ENCODE data around the gene JAKMIP1.
"Not testable (repeated sequence)": the region's sequence is repeated elsewhere in the genome, so short reads cannot be mapped to it uniquely, and the experiment has no call there.

Gene JAKMIP1

DNA sequence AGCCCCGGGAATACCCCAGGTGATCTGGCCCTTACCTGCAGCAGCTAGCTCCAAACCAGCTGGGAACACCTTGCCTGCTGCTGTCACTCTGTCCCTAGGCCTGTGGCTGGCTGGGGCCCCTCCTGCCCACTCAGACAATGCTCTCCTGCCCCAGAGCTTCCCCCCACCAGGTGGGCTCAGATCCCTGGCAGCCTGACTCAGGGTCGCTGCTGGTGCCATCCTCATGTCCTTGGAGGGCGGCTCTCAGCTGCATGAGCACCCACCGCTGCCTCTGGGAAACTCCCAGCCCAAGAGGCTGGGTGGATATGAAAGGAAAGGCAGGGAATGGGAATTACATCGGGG, 197.9 kb downstream of the JAKMIP1 start:
- no peak for DNase-seq

DNA sequence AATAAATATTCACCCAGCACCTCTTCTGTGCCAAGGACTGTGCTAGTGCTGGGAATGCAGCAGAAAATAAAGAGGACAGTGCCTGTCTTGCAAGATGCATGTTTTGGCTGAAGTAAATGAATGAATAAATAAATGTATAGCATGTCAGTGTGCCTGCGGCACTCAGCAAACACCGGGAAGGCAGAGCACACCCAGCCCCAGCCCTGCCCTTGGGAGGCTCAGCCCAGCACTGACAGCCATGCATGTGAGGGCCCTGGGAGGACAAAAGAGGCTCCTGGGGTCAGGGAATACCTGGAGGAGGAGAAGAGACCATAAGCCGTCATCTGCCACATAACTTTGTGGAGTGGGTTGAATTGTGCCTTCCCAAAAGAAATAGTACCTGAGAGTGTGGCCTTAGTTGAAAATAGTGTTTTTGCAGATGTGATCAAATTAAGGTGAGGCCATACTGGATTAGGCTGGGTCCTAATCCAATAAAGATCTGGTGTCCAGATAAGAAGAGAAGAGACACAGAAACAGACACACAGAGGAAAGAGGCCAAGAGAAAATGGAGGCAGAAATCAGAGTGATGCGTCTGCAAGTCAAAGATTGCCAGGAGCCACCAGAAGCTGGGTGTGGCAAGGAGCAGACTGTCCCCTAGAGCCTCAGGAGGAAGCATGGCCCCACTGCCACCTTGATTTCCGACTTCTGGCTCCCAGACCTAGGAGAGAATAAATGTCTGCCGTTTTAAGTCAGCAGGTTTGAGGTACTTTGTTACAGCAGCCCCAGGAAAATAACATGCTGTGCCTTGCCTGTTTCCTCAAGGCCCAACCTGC, 198.5 kb downstream of the JAKMIP1 start:
- DNase-seq = no peak

DNA sequence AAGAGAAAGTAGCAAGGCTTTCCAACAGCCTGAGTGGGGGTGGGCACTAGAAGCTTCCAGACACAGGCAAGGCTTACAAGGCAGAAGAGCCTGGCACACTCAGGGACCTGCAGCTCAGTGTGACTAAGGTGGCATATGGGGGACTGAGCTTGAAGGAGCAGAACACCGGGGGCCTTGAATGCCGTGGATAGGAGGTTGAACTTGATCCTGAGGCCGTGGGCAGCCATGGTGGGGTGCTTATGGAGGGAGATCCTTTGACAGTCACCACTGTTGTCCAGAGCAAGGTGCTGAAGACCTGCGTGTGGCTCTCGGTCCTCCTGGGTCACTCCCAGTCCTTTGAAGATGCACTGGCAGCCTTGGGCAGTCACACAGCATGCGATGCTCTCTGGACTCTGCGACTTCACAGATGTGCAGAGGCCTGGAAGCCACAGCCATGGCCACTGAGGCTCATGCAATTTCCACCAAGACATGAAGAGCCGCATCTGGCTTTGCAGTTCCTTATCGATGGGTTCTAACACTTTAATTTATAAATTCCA, 200.5 kb downstream of the JAKMIP1 start:
- DNase-seq = no peak

DNA sequence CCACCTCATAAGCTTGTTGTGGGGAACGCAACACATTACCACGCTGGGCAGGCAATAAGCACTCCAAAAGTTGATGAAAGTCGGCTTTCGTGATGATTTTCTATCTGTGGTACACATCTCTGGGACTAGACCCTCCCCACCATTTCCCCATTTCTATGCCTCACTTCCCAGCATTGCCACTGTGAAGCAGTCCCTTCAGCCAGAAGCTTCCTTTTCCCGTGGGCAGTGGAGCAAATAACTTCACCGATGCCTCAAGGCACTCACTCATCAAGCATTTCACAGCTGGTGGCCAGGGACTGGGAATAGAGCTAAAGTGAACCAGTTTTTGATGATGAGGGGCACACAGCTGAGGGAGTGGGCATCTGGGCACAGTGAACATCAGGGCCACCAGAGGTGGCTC, 201.0 kb downstream of the JAKMIP1 start:
- DNase-seq = no peak

DNA sequence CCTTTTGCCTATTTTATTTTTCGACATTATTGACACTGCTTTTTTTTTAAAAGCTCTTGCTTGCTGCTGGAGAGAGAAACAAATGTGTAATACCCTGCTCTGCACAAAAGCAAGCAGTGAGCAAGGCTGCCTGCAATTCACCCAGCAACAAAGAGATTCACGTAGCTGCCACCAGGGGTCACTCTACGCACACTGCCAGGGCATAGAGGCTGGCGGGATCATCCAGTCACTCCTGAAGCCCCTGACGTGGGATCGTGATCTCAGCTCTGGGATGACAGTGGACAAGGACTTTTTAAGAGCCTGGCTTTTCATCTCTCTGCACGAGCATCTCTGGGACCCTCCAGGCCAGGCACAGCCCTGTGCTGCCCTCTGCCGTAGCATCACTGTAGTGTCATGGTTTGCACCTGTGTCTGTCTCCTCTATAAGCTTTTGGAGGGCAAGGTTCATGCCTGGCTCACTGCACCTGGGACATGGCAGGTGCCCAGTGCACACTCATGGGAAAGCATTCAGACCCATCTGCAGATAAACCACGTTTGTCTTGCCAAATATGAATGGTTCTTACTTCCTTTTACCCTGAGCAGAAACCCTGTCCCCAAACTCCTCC, 201.9 kb downstream of the JAKMIP1 start:
- DNase-seq = no peak

DNA sequence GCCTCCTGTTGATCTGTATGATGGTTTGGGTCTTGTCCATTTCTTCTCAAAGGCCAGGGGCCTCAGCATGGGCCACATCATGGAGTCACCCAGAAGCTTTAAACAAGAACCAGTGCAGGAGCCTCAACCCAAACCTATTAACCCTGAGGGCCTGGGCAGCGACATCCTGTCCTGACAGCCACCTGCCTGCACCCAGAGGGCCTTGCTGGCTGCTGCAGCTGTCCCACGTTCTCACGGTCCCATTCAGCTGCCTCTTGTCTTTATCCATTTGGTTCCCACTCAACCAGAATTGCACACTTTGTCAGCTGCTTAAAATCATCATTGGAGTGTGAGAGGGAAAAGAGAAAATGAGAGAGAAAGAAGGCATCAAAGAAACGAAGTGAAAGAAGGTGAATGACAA, 203.7 kb downstream of the JAKMIP1 start:
- DNase-seq = no peak

DNA sequence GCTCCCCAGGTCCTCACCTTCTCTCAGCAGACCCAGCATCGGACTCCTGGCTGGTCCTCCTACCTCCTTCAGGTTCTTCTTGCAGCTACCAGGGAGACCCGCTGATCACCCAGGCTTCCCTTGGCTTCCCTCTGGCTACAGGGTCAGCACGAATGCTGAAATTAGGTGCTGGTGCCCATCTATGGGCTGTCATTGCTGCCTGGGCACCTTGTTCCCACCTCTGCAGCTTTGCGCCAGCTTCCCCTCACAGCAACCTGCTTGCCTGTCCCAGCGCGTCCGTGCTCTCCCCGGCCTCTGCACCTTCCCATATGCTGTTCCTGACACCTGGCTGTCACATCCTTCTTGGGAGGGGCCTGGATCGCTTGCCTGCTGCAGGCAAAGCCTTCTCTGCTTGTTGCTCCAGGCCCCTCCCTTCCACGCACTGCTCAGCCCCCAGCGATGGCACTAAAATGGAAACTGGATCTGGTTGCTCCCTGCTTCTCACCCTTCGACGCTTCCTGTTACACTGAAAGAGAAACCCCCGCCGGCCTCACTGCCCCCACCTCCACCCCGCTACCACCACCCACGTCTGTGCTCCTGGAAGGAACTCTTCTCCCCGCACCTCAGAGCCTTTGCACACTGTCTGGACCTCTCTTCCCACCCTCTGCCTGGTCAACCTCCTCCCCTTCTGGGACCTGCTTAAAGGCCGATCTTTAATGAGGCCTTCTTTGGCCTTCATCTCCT, 204.3 kb downstream of the JAKMIP1 start:
- DNase-seq = no peak

DNA sequence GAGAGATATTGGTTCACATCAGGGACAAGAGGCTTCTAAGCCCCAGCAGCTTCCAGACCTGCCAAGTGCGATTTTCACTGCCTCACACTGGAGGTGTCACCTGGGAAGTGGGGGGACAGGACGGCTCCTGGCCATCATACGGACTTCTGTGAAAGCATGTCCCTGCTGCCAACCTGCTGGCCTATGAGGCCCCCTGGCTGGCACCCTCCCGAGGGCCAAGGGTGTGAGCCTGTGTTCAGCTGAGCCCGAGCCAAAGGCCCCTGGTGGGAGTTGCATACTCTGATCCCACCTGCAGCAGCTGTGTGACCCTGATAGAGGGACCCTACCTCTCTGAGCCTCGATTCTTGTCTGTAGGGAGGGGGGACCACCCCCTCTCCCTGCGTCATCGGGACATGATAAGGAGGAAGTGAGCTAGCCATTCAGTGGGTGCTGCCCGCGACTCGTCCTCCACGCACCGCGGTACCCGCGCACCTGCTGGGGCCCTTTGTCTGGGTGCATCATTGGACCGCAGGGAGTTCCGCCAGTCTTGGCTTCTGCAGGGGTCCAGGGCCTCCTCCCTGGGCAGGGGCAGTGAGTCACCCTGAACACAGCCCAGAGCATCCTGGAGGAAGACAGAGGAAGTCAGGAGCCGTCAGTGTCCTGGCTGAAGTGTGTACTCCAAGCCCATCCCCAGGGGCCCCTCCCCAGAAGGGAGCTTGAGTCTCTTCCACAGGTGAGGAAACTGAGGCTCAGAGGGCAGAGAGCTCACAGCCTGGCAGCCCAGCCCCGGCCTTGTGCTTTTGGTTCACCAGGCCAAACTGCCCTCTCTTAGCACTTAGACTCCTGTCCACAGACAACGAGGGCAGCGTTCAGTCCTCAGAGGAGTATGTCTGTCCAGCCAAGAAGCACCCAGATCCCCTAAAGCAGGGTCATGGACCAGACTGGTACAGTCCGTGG, 206.2 kb downstream of the JAKMIP1 start:
- DNase-seq = no peak

DNA sequence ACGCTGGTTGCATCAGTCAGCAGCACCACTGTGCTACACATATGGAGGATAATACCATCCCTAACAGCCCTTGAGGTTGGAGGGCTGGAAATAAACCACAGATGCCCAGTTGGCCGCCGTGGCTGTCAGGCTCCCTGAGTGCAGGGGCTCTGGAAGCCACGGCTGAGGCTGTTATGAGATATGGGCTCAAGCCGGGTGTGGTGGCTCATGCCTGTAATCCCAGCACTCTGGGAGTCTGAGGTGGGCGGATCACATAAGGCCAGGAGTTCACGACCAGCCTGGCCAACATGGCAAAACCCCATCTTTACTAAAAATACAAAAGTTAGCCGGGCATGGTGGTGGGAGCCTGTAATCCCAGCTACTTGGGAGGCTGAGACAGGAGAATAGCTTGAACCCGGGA, 207.0 kb downstream of the JAKMIP1 start:
- not testable (repeated sequence) for DNase-seq

DNA sequence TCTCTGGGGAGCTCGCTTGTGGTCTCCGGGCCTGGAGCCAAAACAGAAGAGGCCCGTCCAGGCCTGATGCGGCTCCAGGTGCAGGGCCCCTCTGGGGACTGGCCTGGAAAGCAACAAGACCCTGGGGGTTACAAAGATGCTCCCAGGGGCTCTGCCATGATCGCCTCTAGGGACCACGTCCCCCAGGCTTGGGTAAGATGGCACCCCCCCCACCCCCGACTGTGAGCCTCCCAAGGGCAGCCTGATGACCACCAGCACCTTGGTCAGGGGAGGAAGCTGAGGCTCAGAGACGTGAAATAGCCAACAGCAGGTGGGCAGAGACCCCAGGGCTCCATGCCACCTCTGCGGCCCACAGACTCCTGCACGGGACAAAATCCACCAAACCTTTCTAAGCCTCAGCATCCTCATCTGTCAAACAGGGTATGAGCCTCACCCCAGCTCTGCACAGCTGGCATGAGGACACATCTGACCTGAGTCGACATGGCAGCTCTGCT, 207.5 kb downstream of the JAKMIP1 start:
- no peak for DNase-seq

DNA sequence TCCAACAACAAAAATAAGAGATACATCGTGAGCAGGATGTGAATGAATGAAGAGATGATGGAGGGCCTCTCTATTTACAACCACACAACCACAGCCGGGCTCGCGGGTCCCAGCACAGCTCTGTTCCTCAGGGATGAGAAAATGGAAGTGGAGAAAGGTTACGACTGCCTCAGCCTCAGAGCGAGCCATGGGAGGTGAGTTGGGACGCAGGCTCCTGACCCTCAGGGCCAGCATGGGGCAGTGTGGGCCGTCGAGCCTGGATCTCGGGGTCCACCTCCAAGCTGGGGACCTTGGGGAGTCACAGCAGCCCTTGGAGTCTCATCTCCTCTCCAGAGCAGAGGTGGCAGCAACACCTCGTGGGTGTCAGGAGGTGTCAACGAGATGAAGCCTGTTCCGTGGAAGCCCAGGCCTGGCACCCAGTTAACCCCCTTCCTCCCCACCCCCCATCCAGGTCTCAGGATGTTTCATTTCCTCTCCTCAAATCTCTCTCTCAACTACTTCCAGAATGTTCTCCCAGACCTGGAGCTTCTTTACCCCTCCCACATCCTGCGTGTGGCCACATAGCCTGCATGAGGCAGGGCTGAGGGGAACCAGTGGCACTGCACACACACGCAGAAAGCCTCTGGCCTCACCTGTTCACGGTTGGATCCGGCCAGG, 208.1 kb downstream of the JAKMIP1 start:
- no peak for DNase-seq

DNA sequence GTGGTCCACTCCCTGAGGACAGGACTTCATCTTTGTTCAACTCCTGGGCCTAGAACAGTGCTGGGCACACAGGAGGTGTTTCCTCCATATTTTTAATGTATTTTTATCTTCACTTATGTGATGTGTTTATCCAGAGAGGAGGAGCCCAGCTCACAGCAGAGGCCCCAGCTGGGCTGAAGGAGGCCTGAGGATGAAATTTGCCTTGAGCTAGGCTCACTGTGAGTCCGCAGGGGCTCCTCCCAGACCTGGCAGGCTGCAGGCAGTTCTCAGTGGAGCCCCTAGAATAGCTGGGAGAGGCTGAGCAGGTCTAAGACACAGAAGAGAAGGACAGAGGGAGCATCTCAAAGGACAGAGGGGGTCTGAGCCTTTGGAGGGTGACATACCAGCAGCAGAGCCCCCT, 208.9 kb downstream of the JAKMIP1 start:
- DNase-seq = no peak

DNA sequence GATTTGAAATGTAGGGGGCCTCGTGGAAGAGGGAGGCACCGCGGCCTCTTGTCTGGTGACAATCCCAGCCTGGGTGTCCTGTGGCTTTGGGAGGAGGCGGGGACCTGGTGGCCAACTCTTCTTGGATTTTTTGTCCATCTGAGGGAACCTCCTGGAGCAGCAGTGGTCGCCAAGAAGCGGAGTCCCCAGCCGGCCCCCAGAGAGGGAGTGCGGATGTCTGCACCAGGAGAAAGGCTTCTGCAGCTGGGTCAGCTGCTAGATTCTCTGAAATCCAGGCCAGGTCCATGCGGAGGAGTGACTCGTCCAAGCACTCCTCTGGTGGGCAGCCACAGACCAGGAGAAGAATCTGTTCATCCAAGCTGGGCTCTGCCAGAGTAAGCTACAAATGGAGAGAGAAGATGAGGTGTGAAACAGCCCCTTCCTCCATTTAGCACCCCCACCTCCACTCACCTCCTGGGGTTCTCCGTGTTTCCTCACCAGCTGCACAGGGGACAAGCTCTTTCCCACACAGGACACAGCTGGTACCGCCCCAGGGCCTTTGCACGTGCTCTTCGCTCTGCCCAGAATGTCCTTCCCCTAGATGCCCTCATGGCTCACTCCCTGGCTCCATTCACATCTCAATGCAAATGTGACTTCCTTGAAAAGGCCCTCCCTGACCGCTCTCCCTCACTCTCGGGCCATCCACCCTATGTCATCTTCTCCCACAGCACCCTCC, 209.7 kb downstream of the JAKMIP1 start:
- DNase-seq = no peak

DNA sequence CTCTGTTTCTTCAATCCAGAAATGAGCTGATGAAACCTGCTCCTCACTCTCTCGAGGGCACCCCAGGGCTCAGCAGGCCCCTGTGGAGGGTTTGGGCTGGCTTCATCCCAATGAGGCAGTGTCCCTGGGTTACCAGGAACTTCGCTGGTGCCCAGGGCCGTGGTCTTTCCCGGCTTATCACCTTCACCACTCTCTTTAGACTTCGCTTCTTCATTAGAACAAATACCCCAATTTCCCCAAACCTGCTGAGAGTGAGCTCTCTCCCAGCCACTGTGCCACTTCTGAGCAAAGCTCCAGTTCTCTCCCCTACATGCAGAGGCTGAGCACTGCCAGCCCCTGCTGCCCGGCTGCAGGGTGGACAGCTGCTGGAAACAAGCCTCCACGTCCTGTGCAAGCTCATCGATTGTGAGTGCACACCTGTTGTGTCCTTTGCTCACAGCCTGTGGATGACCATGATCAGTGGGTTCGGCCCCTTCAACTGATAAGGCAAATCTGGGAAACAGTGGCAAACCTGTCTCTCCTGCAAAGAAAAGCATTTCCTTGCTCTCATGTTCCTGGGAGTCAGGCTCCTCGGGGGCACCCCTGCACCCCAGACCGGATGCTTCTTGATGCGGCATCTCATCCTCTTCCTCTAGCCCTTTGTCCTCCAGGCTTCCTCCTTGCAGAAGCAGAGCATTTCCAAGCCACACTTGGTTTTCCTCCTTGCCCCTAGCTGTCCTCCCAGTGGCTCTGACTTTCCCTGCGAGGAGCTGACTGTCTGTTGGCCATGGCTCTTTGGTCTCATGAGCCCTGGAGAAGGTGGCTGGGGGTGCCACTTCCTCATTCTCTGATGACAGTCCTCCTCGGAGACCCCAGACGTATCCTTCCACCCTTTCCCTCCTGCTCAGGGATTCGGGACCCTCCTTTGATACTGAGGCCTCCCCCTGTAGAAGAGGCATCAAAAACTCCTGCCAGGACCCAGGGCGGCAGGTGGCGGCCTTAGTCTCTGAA, 210.8 kb downstream of the JAKMIP1 start:
- no peak for DNase-seq

DNA sequence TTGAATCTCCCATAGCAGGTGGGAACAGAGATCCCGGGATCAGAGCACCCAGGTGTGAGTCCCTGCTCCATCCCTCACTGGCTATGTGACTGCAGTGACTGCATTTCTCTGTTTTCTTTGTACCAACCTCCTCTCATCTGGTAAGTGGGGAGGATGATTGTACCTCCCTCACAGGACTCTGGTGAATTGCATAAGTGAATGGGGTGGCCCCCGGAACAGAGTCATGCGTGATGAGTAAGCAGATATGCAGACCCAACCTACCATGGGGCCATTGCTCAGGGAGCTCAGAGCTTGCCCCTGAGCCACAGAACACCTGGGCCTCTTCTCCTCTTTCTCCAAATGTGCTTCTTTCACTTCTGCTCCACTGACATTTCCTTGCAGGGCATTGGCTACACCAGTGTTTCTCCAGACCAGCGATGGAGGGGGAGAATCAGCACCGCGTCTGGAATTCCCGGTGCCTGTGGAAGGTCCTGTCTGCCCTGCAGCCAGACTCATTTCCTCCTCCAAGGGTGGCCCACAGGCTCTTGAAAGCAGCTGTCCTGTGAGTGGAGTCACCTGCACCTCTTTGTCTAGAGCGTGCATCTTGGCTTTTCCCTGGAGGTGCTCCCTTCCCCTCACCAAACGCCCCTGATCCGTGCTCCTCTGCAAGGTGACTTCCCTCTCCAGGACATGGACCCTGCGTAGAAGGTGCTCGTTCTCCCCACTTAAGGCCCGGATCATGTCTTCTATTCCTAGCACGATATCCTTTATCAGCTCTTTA, 212.1 kb downstream of the JAKMIP1 start:
- DNase-seq = no peak

DNA sequence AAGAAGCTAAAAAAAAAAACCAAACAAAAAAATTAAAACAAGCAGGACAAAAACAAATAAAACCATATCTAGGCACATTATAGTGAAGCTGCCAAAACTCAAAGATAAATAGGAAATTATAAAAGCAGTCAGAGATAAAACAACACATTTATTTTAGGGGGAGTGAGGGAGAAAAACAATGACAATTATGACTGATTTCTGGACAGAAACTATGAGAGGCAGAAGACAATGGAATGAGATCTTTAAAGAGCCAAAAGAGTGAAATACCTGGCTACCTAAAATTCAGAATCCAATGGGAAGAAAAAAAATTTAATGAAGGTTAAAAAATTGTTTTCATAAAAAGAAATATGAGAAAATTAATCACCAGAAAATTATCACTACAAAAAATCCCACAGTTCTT, 215.5 kb downstream of the JAKMIP1 start:
- DNase-seq = no peak

DNA sequence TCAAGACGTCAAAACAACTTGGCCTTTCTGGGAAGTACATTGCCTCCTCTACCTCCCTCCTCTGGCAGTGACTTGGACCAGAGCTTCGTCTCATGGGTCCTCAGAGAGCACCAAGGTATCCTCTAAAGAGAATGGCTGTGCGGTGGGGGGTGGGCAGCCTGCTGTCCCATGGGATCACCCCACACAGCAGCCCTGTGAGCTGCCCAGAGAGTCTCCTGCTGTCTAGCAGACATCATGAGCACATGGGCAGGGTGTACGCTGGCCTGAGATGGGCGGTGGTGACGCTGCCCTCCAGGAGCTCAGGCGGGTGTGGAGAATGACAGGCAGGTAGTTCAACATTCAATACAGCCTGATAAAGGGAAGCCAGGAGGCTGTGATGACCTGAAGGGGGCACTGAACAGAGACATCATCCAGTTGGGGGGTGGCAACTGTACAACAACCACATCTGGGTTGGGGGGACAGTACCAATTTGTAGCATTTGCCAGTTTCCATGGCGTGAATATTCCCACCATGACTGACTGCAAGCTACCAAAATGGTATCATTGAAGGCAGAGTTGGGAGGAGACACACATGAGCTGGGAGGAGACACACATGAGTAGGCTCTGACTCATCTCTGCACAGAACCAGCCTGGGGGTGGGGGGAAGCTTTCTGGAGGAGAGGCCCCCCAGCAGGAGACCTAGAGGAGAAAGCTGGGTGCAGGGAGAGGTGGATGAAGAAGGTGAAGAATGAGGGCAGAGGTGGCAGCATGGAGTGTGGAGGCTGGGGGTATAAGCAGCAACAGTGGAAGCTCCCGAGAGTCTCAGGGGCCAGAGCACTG, 218.0 kb downstream of the JAKMIP1 start:
- no peak for DNase-seq

DNA sequence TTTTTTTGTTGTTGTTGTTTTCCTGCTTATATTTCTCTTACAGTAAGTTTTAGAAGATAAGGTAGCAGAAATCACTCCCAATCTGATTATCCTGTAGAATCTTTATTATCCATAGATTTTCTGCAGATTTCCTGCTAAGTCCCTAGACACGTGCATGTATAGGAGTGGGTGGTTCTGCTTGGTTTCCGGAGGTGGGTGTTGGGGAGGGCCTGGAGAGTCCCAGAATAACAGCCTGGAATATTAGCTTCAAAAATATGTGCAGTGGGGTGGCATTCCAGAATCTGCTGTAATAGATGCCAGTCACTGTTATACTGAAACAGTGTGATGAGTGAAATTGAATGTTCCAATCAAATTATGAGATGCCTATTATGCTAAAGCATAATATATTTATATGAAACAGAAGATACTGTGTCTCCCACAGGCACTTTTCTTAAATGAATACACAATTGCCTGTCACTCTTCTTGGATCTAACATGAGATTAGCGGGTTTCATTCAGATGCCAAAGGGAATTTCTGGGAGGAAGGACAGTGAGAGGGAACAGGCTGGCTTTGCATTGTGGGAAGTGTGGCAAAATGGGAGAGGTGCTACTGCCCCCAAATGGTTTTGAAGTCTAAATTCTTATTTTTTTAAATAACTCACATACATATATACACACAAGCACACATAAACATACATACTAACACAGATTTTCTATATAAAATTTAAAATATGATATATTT, 219.8 kb downstream of the JAKMIP1 start:
- DNase-seq = no peak

Measured in GOT3 (cell line).